K562 (cell line): ENCODE data around the gene LPIN3. TPM values are rescaled to one million over a fixed set of nuclear protein-coding genes. Genes with fewer than 3 reads are reported as not detected.

ENCODE experiments used
- ATF6 ChIP-seq: sonication (generic); formaldehyde crosslinking; IDR thresholded peaks from 2 replicates; pipeline ENCODE4 v1.4.0; 2020; ENCODE audit warnings: mild to moderate bottlenecking, missing genetic modification reagents
- CCNT2 ChIP-seq: IDR thresholded peaks from 2 replicates; pipeline ENCODE4 v1.6.1; 2011; ENCODE audit warnings: borderline replicate concordance, low read depth, mild to moderate bottlenecking, moderate library complexity, mixed read lengths, low read length; ENCODE audit not compliant: insufficient read length; ENCODE audit errors: extremely low read depth
- DACH1 ChIP-seq: fragments of 450-650 bp; IDR thresholded peaks from 2 replicates; pipeline ENCODE4 v1.6.1; 2018; ENCODE audit not compliant: partially characterized antibody
- DDX20 ChIP-seq: fragments of 450-650 bp; IDR thresholded peaks from 2 replicates; pipeline ENCODE4 v1.6.1; 2016; ENCODE audit warnings: missing genetic modification characterization, low read depth, mild to moderate bottlenecking, missing compliant biosample characterization, moderate library complexity
- E2F8 ChIP-seq: fragments of 450-650 bp; IDR thresholded peaks from 2 replicates; pipeline ENCODE4 v1.7.1; 2018; ENCODE audit warnings: mild to moderate bottlenecking, low read depth; ENCODE audit not compliant: partially characterized antibody
- FOXJ3 ChIP-seq: sonication (generic); formaldehyde crosslinking; IDR thresholded peaks from 2 replicates; pipeline ENCODE4 v1.4.0; 2020; ENCODE audit warnings: mild to moderate bottlenecking, missing genetic modification reagents
- HEY1 ChIP-seq: fragments of 250-450 bp; sonication (Bioruptor Pico); IDR thresholded peaks from 2 replicates; pipeline ENCODE4 v1.5.0; 2020; ENCODE audit warnings: mild to moderate bottlenecking, moderate library complexity, borderline replicate concordance
- THRB ChIP-seq: fragments of 450-650 bp; formaldehyde crosslinking; conservative IDR thresholded peaks from 2 replicates; pipeline ENCODE4 v1.4.0; 2022; ENCODE audit warnings: mild to moderate bottlenecking, missing genetic modification characterization
- XRCC4 ChIP-seq: IDR thresholded peaks from one replicate; pipeline ENCODE4 v1.6.1; 2011; ENCODE audit not compliant: insufficient read depth, insufficient read length; ENCODE audit errors: extremely low read depth
- ZBTB11 ChIP-seq, 3 experiments: fragments of 200-800 bp in 1 of 3; fragments of 250-450 bp in 1 of 3; fragments of 450-650 bp in 1 of 3; sonication (Bioruptor Pico) in 1 of 3; sonication (Bioruptor generic) in 1 of 3; formaldehyde crosslinking in 1 of 3; IDR thresholded peaks; 2 replicates each; pipeline versions ENCODE4 v1.6.1 to v1.8.0; 2016 to 2022; ENCODE audit warnings: mild to moderate bottlenecking in 2 of 3, missing genetic modification characterization in 2 of 3, missing compliant biosample characterization in 1 of 3, moderate library complexity in 1 of 3
- ZNF395 ChIP-seq: fragments of 200-800 bp; sonication (Bioruptor generic); IDR thresholded peaks from 2 replicates; pipeline ENCODE4 v1.6.1; 2017; ENCODE audit warnings: missing genetic modification characterization, missing compliant biosample characterization
- polyA plus RNA-seq, 8 experiments: library from polyadenylated mRNA; depleted of rRNA in 4 of 8; stranded (reverse) in 5 of 8; unstranded in 3 of 8; fragments of >200 nt; fragmentation: Nextera tagmentation in 2 of 8; fragmentation: Illumina TruSeq in 1 of 8; extraction: Ambion mirVana in 2 of 8; extraction: Trizol in 1 of 8; gene quantifications; 2 replicates each; pipeline versions ENCODE4 v1.2.1 to v1.2.3, GENCODE V29; 2011 to 2014; ENCODE audit warnings: inconsistent platforms in 1 of 8, missing spikeins in 1 of 8
- total RNA-seq, 7 experiments: library from RNA; depleted of rRNA in 6 of 7; stranded (reverse); fragments of >200 nt in 6 of 7; fragmentation: Illumina TruSeq in 2 of 7; extraction: Trizol in 2 of 7; gene quantifications; 2 replicates each; pipeline versions ENCODE4 v1.2.1 to v1.2.3, GENCODE V29; 2011 to 2021; ENCODE audit warnings: low replicate concordance in 1 of 7

LPIN3 gene
- total and polyA plus RNA-seq, 9 of the 15 experiments (the other 6 are each of a cell fraction or from before 2014, with no cell fraction given): 2.2 to 10.4 (median 5.9) TPM

GRCh38 chr20:41340327-41341055 lies at the start of gene LPIN3 (continued):
- TF ChIP-seq ZBTB11 (CRISPR knock-in tag; IDR thresholded peaks at IDR 0.05) (0 out of 6 replicates have a peak, but pooled peaks of 1 of the 3 experiments have one; percentile 38), ATF6 (no peak), XRCC4 (no peak), DACH1 (no peak), CCNT2 (no peak), DDX20 (tag) (no peak), HEY1 (CRISPR knock-in tag) (no peak), THRB (CRISPR knock-in tag) (0 out of 2 replicates have a peak, but pooled peaks have one; percentile 28), FOXJ3 (no peak), E2F8 (no peak), ZNF395 (CRISPR knock-in tag) (no peak)
